SK-N-SH (cell line): Measurements from ENCODE around the gene PCDHGA1. TPM values are rescaled to one million over a fixed set of nuclear protein-coding genes. Genes with fewer than 3 reads are reported as not detected.
"Not testable (repeated sequence)": the region's sequence is repeated elsewhere in the genome, so short reads cannot be mapped to it uniquely, and the experiment has no call there.

Source experiments
- CTCF ChIA-PET: fragments of 300-600, 350-600 bp; formaldehyde crosslinking; extraction: SDS; loops from one replicate; lab custom pipeline; 2021; lab: Yijun Ruan, JAX
- POLR2A ChIA-PET: fragments of 350-600 bp; sonication (Branson Sonifier 250); formaldehyde crosslinking; extraction: SDS; loops from one replicate; lab custom pipeline; 2020; ENCODE audit warnings: antibody characterized with exemption, inconsistent platforms; lab: Yijun Ruan, JAX
- DNase-seq: peaks from one replicate; pipeline ENCODE4 v3.0.0; 2012
- H2AFZ ChIP-seq: fragments of 200-600 bp; sonication (generic); 2 replicates; pipeline ENCODE4 v1.8.1; 2016; ENCODE audit warnings: antibody characterized with exemption, mild to moderate bottlenecking, low read depth
- H3F3A ChIP-seq: fragments of 200-600 bp; sonication (generic); replicated peaks from 2 replicates; pipeline ENCODE3; 2016; ENCODE audit warnings: antibody characterized with exemption, mild to moderate bottlenecking; ENCODE audit not compliant: insufficient read depth
- H3K27ac ChIP-seq, 2 experiments: fragments of 200-500 bp in 1 of 2; fragments of 200-600 bp in 1 of 2; sonication (Bioruptor generic) in 1 of 2; sonication (generic), shearing (Covaris generic) in 1 of 2; 2 replicates each; pipeline versions ENCODE4 v1.5.1 to v1.6.1; 2014 to 2016; ENCODE audit warnings: low read depth in 2 of 2, inconsistent platforms in 1 of 2, low read length in 1 of 2, mild to moderate bottlenecking in 1 of 2, mixed read lengths in 1 of 2
- H3K27me3 ChIP-seq: fragments of 200-600 bp; sonication (generic), shearing (Covaris generic); 2 replicates; pipeline ENCODE4 v1.6.1; 2016; ENCODE audit warnings: mixed run types; ENCODE audit not compliant: insufficient read depth
- H3K36me3 ChIP-seq, 2 experiments: fragments of 200-500 bp in 1 of 2; fragments of 200-600 bp in 1 of 2; sonication (Bioruptor generic) in 1 of 2; sonication (generic) in 1 of 2; replicated peaks in 1 of 2; 2 replicates each; pipeline versions ENCODE3 to v1.5.1; 2014 to 2016; ENCODE audit warnings: low read length in 1 of 2, mild to moderate bottlenecking in 1 of 2; ENCODE audit not compliant: insufficient read depth in 2 of 2, control insufficient read depth in 1 of 2
- H3K4me1 ChIP-seq, 2 experiments: fragments of 200-500 bp in 1 of 2; fragments of 200-600 bp in 1 of 2; sonication (Bioruptor generic) in 1 of 2; sonication (generic), shearing (Covaris generic) in 1 of 2; 2 replicates each; pipeline versions ENCODE4 v1.5.1 to v1.6.1; 2014 to 2016; ENCODE audit warnings: low read depth in 1 of 2, low read length in 1 of 2, mixed run types in 1 of 2; ENCODE audit not compliant: insufficient read depth in 2 of 2, control insufficient read depth in 1 of 2
- H3K4me2 ChIP-seq: fragments of 200-600 bp; sonication (generic), shearing (Covaris generic); 2 replicates; pipeline ENCODE4 v1.6.1; 2017; ENCODE audit warnings: mixed run types
- H3K4me3 ChIP-seq, 2 experiments: fragments of 200-500 bp in 1 of 2; fragments of 200-600 bp in 1 of 2; sonication (Bioruptor generic) in 1 of 2; sonication (generic), shearing (Covaris generic) in 1 of 2; 2 replicates each; pipeline versions ENCODE4 v1.5.1 to v1.8.1; 2014 to 2016; ENCODE audit warnings: low read depth in 2 of 2, inconsistent platforms in 1 of 2, low read length in 1 of 2, mild to moderate bottlenecking in 1 of 2, mixed read lengths in 1 of 2, moderate library complexity in 1 of 2
- H3K79me2 ChIP-seq: fragments of 200-600 bp; sonication (generic); 2 replicates; pipeline ENCODE4 v1.8.1; 2017; ENCODE audit warnings: mild to moderate bottlenecking; ENCODE audit not compliant: insufficient read depth
- H3K9ac ChIP-seq: fragments of 200-600 bp; sonication (generic); 2 replicates; pipeline ENCODE4 v1.6.1; 2017; ENCODE audit warnings: mixed run types
- H3K9me2 ChIP-seq: fragments of 200-600 bp; sonication (generic); 2 replicates; pipeline ENCODE4 v1.6.1; 2017; ENCODE audit warnings: mixed run types
- H3K9me3 ChIP-seq: fragments of 200-600 bp; sonication (generic); 2 replicates; pipeline ENCODE4 v1.6.1; 2017; ENCODE audit warnings: mixed run types, mild to moderate bottlenecking, moderate library complexity
- H4K20me1 ChIP-seq: fragments of 200-600 bp; sonication (generic); 2 replicates; pipeline ENCODE4 v1.6.1; 2017; ENCODE audit warnings: mild to moderate bottlenecking, mixed run types; ENCODE audit not compliant: insufficient read depth
- EZH2phosphoT487 ChIP-seq: fragments of 200-600 bp; sonication (generic); IDR thresholded peaks from 2 replicates; pipeline ENCODE4 v1.6.1; 2017; ENCODE audit warnings: low read depth, mixed run types, mild to moderate bottlenecking, antibody characterized with exemption, moderate library complexity, borderline replicate concordance
- FOSL2 ChIP-seq: IDR thresholded peaks from 2 replicates; pipeline ENCODE4 v1.4.0; 2012; ENCODE audit warnings: low read depth, mild to moderate bottlenecking, moderate library complexity, borderline replicate concordance
- IRF3 ChIP-seq: fragments of 150-350 bp; IDR thresholded peaks from 2 replicates; pipeline ENCODE4 v1.6.1; 2016; ENCODE audit warnings: mild to moderate bottlenecking, low read depth, low read length
- JUND ChIP-seq: IDR thresholded peaks from 2 replicates; pipeline ENCODE4 v1.4.0; 2012
- MEF2A ChIP-seq: IDR thresholded peaks from 2 replicates; pipeline ENCODE4 v1.4.0; 2012; ENCODE audit warnings: low read depth, borderline replicate concordance
- NRF1 ChIP-seq: IDR thresholded peaks from 2 replicates; pipeline ENCODE4 v1.6.1; 2012; ENCODE audit warnings: low read depth, mild to moderate bottlenecking, low read length
- POLR2AphosphoS5 ChIP-seq: IDR thresholded peaks from 2 replicates; pipeline ENCODE4 v1.6.1; 2012; ENCODE audit warnings: low read depth, low read length
- RCOR1 ChIP-seq: fragments of 150-350 bp; IDR thresholded peaks from 2 replicates; pipeline ENCODE4 v1.6.1; 2017; ENCODE audit warnings: antibody characterized with exemption, low read length
- REST ChIP-seq: IDR thresholded peaks from 2 replicates; pipeline ENCODE4 v1.6.1; 2012; ENCODE audit warnings: mild to moderate bottlenecking, low read depth, low read length, moderate library complexity
- RFX5 ChIP-seq: IDR thresholded peaks from 2 replicates; pipeline ENCODE4 v1.6.1; 2012; ENCODE audit warnings: mild to moderate bottlenecking, improper control_type of control experiment, low read length
- SIN3A ChIP-seq: IDR thresholded peaks from 2 replicates; pipeline ENCODE4 v1.6.1; 2012; ENCODE audit warnings: low read depth, mild to moderate bottlenecking, low read length, moderate library complexity, borderline replicate concordance
- TEAD4 ChIP-seq: IDR thresholded peaks from 2 replicates; pipeline ENCODE4 v1.4.0; 2012; ENCODE audit warnings: mild to moderate bottlenecking, borderline replicate concordance; ENCODE audit not compliant: insufficient read depth
- YY1 ChIP-seq: IDR thresholded peaks from 2 replicates; pipeline ENCODE4 v1.4.0; 2012; ENCODE audit warnings: low read depth, mild to moderate bottlenecking
- WGBS: methylation state at CpG from one replicate; pipeline ENCODE4 v1.1.6; 2017; ENCODE audit warnings: low lambda C conversion rate; 5-methylcytosine and 5-hydroxymethylcytosine counted together
- polyA plus RNA-seq, 3 experiments: library from polyadenylated mRNA; depleted of rRNA; stranded (reverse); fragments of >200 nt; gene quantifications; 2 replicates each; pipeline ENCODE4 v1.2.3, GENCODE V29; 2012

PCDHGA1 gene
- polyA plus RNA-seq, 1 of the 3 experiments (the other 2 are of a cell fraction), result 1.2 TPM

- H3K27ac ChIP-seq, result no peak overlapping the region
- no peak overlapping the region for H3K4me2 ChIP-seq
- no peaks in the 10 kb centered on the region for H3K4me1 ChIP-seq
- no peaks in the 10 kb centered on the region for H3K27me3 ChIP-seq
- peaks cover 0 to 9% of the 10 kb centered on the region in 2 experiments for H3K36me3 ChIP-seq
- H4K20me1 ChIP-seq, result no peaks in the 10 kb centered on the region
- H3K79me2 ChIP-seq, result no peaks in the 10 kb centered on the region
- POLR2A ChIA-PET, result no interaction called here
- H3F3A ChIP-seq, result no peaks in the 10 kb centered on the region
- CTCF ChIA-PET, result no interaction called here
- peaks cover 7% of the 10 kb centered on the region for H3K9me3 ChIP-seq
- DNase-seq, result no peak
- H2AFZ ChIP-seq, result no peak overlapping the region
- no peak for TF ChIP-seq RFX5
- no peak for TF ChIP-seq IRF3
- no peak for TF ChIP-seq NRF1
- TF ChIP-seq YY1, result no peak
- TF ChIP-seq TEAD4, result no peak
- no peak for TF ChIP-seq POLR2AphosphoS5
- no peak for TF ChIP-seq REST
- no peak for TF ChIP-seq EZH2phosphoT487
- TF ChIP-seq FOSL2, result no peak
- no peak for TF ChIP-seq JUND
- no peak for TF ChIP-seq SIN3A
- TF ChIP-seq MEF2A, result no peak
- no peak for TF ChIP-seq RCOR1
- WGBS, result 79% methylated on average over 22 of the region's 22 CpGs
- no peak overlapping the region for H3K9ac ChIP-seq
- H3K9me2 ChIP-seq, result no peaks in the 10 kb centered on the region
- H3K4me3 ChIP-seq, result no peak overlapping the region; a peak in 1 of 4 replicates
Observed at GRCh38 chr5:141403387-141403786, 73.1 kb downstream of the PCDHGA1 start.

GRCh38 chr5:141407790-141408505 lies 77.6 kb downstream of the PCDHGA1 start, which contains the start of gene PCDHGB6:
Gene PCDHGB6, plus strand, starts transcription at chr5:141408021. Its CDS starts 182 bp downstream, at chr5:141408203.
- H3K9ac ChIP-seq, H3K9me2 ChIP-seq, POLR2A ChIA-PET, H3K4me2 ChIP-seq, H4K20me1 ChIP-seq, H3K27ac ChIP-seq, H3K4me1 ChIP-seq, H3K4me3 ChIP-seq, DNase-seq, H3K27me3 ChIP-seq, H2AFZ ChIP-seq, H3K79me2 ChIP-seq, H3F3A ChIP-seq, H3K9me3 ChIP-seq, H3K36me3 ChIP-seq: not testable (repeated sequence)
- 75% methylated on average over 38 of the region's 51 CpGs for WGBS
- CTCF ChIA-PET, result interaction anchor here (2.2 kb wide), 1 partner anchor 150 kb away, joined by 8 read pairs; no protein-coding TSS in a partner anchor
